Suppressor macrophage (primary cell): ENCODE data around the gene UVSSA.
"Not testable (repeated sequence)": the region's sequence is repeated elsewhere in the genome, so short reads cannot be mapped to it uniquely, and the experiment has no call there.

Source experiments
- DNase-seq, 4 experiments: peaks; one replicate each; pipeline ENCODE4 v3.0.0-alpha.2; 2020 to 2022

Gene UVSSA

GRCh38 chr4:1409491-1410425, 62.8 kb downstream of the UVSSA start:
- no peak for DNase-seq

DNA sequence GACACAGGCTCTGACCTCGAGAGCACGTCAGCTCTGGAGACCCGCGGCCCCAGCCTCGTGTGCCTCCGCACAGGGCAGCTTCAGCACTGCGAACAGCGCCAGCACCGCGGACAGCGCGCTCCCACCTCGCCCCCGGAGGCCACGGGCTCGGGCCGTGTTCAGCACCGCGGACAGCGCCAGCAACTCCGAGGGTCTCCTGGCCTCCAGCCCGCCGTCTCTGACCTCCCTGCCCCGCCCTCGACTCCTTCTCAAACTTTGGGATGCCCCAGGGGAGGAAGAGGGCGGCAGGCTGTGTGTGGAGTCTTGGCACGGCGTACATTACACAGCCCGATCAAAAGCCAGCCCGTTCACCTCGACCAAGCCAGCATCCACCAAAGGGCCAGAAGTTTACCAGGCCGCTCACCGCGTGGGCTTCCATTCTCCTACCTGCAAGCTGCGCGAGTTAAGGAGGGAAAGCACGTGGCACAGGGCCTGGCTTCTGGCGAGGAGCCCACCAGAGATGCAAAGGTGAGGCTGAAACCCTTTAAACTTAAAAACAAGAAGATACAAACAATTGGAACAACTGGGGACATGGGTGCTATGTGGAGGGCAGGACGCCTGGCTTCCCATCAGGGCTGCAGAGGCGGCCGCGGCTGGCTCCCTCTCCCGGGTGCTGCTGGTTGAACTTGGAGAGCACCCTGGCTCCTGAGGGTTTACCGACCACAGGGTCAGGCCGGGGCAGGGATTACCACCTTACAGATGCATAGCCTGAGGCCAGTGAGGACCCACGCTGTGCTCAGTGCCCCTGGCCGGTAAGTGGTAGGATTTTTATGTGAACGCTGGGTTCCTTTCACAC, 63.7 kb downstream of the UVSSA start:
- peak; percentile 29 to 76 (median 47) for DNase-seq

DNA sequence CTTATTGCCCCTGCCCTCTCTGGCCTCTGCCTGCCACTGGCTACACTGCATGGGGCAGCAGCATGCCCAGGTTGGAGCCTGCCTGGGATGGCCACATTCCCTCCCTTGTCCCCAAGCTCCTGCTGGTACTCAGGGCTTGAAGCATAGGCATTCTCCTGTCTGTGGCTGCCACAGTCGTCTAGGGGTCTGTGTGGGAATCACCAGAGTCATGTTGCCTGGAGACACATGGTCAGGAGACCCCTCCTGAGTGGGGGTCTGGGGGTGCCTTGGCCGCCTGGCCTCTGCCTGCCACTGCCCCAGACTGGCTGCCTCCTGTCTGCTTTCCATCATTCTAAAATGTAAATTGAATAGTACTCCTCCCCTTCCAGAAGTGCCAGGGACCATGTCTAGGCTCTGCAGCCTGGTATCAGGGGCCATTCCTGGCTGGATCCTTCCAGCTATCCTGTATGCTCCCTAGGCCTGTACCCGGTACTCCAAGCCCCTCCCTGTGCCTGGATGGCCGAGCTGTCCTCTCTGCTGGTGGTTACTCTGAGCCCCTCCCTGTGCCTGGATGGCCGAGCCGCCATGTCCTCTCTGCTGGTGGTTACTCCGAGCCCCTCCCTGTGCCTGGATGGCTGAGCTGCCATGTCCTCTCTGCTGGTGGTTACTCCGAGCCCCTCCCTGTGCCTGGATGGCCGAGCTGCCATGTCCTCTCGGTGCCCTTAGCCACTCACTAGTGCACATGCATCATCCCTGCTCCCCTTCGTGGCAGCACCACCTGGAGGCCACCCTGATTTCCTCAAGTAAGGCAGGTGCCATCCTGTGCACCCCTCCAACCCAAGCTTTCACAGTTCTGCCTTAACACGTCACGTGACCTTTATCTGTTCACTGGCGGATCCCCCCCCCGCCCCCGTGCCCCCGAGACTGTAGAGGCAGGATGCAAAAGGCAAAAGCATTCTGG, 64.7 kb downstream of the UVSSA start:
- DNase-seq, result no peak

DNA sequence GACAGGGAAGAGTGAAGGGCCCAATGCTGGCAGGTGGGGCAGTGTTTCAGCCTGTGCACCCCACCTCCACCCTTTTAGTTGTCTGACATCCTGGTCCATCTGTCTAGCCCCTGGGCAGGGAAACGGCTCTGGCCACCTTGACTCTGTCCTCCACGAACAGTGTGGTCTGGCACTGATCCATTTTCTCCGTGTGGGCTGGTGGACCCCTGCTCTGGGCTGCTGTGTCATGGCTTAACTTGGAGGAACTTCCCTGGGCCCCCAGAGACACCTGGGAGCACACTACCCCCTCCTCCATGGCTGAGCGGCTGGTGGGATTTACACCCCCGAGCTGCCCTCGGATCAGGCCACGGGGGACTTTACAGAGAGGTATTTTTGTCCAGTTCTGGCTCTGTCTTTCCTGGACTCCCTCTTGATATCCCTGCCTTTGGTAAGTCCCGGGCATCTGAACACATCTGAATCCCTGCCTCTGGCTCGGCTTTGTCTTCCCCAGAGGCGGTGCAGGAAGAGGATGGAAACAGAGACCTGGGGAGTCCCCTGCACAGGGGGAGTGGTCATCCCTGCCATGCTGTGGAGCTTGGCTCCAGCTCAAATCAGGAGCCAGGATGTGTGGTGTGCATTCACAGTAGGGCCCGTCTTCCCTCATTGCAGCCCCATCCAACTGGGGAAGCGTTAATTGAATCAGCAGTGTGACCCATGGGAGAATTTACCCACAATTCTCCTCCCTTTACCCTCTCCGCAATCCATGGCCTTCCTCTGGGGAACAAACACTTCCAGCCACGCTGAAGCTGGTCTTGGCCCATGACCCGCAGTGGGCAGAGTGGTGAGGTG, 65.6 kb downstream of the UVSSA start:
- DNase-seq, result no peak

GRCh38 chr4:1413204-1413663, 66.2 kb downstream of the UVSSA start:
- no peak for DNase-seq

- DNase-seq, result no peak
Measured at GRCh38 chr4:1413687-1414479, 66.9 kb downstream of the UVSSA start.

GRCh38 chr4:1414831-1415680, 68.0 kb downstream of the UVSSA start:
- DNase-seq, result no peak

- DNase-seq, result no peak
Measured at GRCh38 chr4:1415681-1415981, 68.6 kb downstream of the UVSSA start.

GRCh38 chr4:1416051-1416947, 69.3 kb downstream of the UVSSA start:
- DNase-seq, result no peak

- no peak for DNase-seq
Measured at GRCh38 chr4:1416948-1417260, 69.9 kb downstream of the UVSSA start.

DNA sequence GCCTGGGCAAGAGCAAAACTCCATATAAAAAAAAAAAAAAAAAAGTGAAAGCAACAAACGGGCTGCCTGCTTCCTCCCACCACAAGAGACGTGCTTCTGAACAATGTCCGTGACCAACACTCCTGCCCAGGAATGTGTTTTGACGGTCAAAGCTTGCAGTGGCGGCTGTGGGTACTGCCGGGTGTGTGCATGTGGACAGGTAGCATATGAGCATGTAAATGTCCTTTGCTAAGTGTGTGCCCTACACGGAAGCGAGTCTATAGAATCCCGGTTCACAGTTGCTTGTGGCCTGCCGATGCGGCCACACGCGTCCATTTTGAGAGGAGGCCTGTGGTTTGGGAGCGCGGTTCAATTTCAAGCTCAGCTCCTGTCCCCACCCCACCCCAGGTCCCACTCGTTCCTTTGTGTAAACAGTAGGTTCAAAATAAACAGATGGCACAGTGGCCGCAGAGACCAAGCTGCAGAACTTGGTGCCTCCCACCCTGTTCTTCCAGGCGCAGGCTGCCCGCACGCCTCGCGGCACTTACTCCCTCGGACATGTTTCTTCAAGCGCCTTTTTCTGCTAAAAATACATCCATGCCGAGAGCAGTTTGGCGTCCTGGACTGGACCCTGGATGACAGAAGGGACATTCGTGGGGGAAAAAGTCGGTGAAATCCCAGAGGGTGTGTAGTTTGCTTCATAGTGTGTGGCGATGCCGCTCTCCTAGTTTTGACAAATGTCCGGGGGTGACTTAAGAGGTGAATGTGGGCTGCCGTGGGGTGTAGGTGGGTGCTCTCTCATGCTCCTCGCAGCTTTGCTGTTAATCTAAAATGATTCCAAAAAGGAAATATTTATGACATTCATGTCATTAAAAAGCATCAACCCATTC, 70.7 kb downstream of the UVSSA start:
- DNase-seq, result no peak

DNA sequence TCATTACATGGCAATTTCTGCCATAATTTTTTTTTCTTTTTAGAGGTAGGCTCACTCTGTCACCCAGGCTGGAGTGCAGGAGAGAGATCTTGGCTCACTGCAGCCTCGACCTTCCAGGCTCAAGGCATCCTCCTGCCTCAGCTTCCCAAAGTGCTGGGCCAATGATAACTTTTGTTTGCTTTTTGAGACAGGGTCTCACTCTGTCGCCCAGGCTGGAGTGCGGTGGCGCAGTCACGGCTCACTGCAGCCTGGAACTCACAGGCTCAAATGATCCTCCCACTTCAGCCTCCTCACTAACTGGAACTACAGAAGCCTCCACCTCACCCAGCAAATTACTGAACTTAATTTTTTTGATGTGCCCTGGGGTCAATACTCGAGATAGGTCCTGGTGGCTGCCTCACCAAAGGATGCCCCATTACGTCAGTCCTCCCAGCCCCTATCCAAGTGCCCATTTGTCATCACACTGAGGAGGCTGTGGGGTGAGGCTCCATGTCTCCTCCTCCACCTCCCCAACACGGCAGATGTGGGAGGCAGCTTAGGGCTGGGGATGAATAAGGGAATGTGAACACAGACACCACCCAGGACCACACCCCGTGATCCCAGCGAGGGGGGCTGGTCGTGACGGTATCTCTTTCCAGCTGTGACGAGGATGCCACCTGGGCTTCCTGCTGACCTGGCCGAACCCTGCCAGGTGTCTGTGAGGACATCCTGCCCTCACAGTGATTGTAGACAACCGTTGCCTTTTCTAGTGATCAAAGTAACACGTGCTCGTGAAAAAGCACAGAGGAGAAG, 71.7 kb downstream of the UVSSA start:
- DNase-seq, result no peak

DNA sequence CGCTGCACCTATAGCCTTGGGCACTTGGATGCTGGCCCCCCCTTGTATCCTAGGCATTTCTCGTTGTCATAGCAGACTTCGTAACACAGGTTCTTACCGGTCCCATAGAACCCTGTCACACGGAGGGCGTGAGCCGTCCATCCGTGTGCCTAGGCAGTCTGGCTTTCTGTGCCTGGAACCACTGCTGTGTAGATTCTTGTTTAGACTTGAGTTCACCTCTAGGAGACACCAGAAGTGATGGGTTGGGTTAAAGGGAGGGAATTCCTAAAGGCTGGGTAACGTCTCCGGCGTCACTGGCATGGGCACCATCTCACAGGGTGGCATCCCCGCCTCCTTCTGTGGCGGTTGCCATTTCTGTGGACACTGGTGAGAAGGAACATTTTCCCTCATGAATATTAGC, 72.7 kb downstream of the UVSSA start:
- DNase-seq, result no peak

- no peak for DNase-seq
Measured at GRCh38 chr4:1421657-1422056, 74.6 kb downstream of the UVSSA start.

DNA sequence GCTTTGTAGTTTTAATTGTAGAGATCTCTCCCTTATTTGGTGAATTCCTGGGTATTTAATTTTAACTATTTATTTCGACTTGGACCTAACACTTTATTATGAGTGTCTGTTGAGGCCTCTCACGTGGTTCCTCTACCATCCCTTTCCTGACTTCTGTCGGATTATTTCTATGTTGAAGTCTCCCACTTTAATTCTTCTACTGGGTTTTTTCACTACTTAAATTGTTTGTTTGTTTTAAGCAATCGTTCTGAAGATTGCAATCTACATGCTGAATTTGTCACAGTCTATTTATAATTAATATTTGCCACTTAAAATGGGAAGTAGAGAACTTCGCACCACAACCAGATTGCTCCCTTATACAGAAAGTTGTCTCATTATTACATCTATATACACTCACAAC, 80.0 kb downstream of the UVSSA start:
- no peak for DNase-seq

DNA sequence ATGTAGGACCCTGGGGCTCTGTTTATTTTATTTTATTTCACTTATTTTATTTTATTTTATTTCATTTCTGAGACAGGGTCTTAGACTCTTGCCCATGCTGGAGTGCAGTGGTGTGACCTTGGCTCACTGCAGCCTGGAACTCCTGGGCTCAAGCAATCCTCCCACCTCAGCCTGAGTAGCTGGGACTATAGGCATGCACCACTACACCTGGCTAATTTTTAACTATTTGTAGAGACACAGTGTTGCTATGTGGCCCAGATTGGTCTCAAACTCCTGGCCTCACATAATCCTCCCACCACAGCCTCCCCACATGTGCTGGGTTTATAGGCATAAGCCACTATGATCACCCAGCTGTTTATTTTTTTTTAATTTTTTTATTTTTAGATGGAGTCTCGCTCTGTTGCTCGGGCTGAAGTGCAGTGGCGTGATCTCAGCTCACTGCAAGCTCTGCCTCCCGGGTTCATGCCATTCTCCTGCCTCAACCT, 96.7 kb downstream of the UVSSA start:
- DNase-seq, result not testable (repeated sequence)
